H9 (cell line): ENCODE data around the gene ANKH. TPM values are rescaled to one million over a fixed set of nuclear protein-coding genes. Genes with fewer than 3 reads are reported as not detected.

Experiments used
- DNase-seq: peaks from one replicate; pipeline ENCODE4 v3.0.0-alpha.2; 2017
- H2AFZ ChIP-seq: one replicate; pipeline ENCODE4 v1.6.1; 2013; ENCODE audit warnings: mild to moderate bottlenecking, low read length, control low read depth, moderate library complexity
- H2AK5ac ChIP-seq: 2 replicates; pipeline ENCODE4 v1.6.1; 2013; ENCODE audit warnings: low read length, control low read depth, mixed read lengths; ENCODE audit not compliant: insufficient read length
- H2BK120ac ChIP-seq: one replicate; pipeline ENCODE4 v1.6.1; 2013; ENCODE audit warnings: low read depth, mild to moderate bottlenecking, low read length, control low read depth, inconsistent platforms; ENCODE audit not compliant: poor library complexity, severe bottlenecking
- H2BK12ac ChIP-seq: 2 replicates; pipeline ENCODE4 v1.6.1; 2013; ENCODE audit warnings: low read length, control low read depth, mixed read lengths, low read depth; ENCODE audit not compliant: insufficient read length
- H2BK15ac ChIP-seq: 2 replicates; pipeline ENCODE4 v1.6.1; 2013; ENCODE audit warnings: low read depth, low read length, control low read depth
- H2BK20ac ChIP-seq: one replicate; pipeline ENCODE4 v1.6.1; 2013; ENCODE audit warnings: low read depth, mild to moderate bottlenecking, low read length, control low read depth, inconsistent platforms; ENCODE audit not compliant: poor library complexity, severe bottlenecking
- H2BK5ac ChIP-seq: 2 replicates; pipeline ENCODE4 v1.6.1; 2013; ENCODE audit warnings: low read length, control low read depth, mixed read lengths; ENCODE audit not compliant: insufficient read length
- H3K14ac ChIP-seq: 2 replicates; pipeline ENCODE4 v1.6.1; 2013; ENCODE audit warnings: low read length, control low read depth; ENCODE audit not compliant: insufficient read depth
- H3K18ac ChIP-seq: 2 replicates; pipeline ENCODE4 v1.6.1; 2013; ENCODE audit warnings: low read depth, mild to moderate bottlenecking, mixed read lengths, low read length, control low read depth; ENCODE audit not compliant: insufficient read length
- H3K23ac ChIP-seq: 2 replicates; pipeline ENCODE4 v1.6.1; 2013; ENCODE audit warnings: low read length, control low read depth, mixed read lengths, low read depth; ENCODE audit not compliant: insufficient read length
- H3K23me2 ChIP-seq: 2 replicates; pipeline ENCODE4 v1.6.1; 2013; ENCODE audit warnings: low read depth, mild to moderate bottlenecking, mixed read lengths, low read length, control low read depth; ENCODE audit not compliant: insufficient read length, poor library complexity, severe bottlenecking
- H3K27ac ChIP-seq: 2 replicates; pipeline ENCODE4 v1.5.1; 2013; ENCODE audit warnings: low read length, control low read depth, mixed read lengths, low read depth; ENCODE audit not compliant: insufficient read length
- H3K27me3 ChIP-seq: 2 replicates; pipeline ENCODE4 v1.6.1; 2013; ENCODE audit warnings: low read length, control low read depth, inconsistent platforms; ENCODE audit not compliant: insufficient read depth
- H3K4ac ChIP-seq: 2 replicates; pipeline ENCODE4 v1.6.1; 2013; ENCODE audit warnings: low read depth, mild to moderate bottlenecking, control low read depth, inconsistent platforms, low read length, moderate library complexity
- H3K4me1 ChIP-seq: 2 replicates; pipeline ENCODE4 v1.6.1; 2013; ENCODE audit warnings: low read length, control low read depth, inconsistent platforms; ENCODE audit not compliant: insufficient read depth
- H3K4me2 ChIP-seq: 2 replicates; pipeline ENCODE4 v1.6.1; 2013; ENCODE audit warnings: low read length, control low read depth, mixed read lengths; ENCODE audit not compliant: insufficient read length, insufficient read depth
- H3K56ac ChIP-seq: 2 replicates; pipeline ENCODE4 v1.6.1; 2013; ENCODE audit warnings: low read depth, mild to moderate bottlenecking, mixed read lengths, low read length, control low read depth; ENCODE audit not compliant: insufficient read length
- H3K79me1 ChIP-seq: 2 replicates; pipeline ENCODE4 v1.6.1; 2013; ENCODE audit warnings: low read depth, mild to moderate bottlenecking, moderate library complexity, low read length, control low read depth, inconsistent platforms; ENCODE audit not compliant: insufficient read depth, poor library complexity, severe bottlenecking
- H3K79me2 ChIP-seq: 2 replicates; pipeline ENCODE4 v1.6.1; 2013; ENCODE audit warnings: low read length, control low read depth, inconsistent platforms; ENCODE audit not compliant: insufficient read depth
- H3K9ac ChIP-seq: 2 replicates; pipeline ENCODE4 v1.6.1; 2013; ENCODE audit warnings: low read length, control low read depth, mixed read lengths; ENCODE audit not compliant: insufficient read length; ENCODE audit errors: extremely low read depth
- H3K9me3 ChIP-seq: one replicate; pipeline ENCODE4 v1.6.1; 2013; ENCODE audit warnings: low read depth, low read length, inconsistent platforms; ENCODE audit not compliant: control insufficient read depth
- H3T11ph ChIP-seq: one replicate; pipeline ENCODE4 v1.6.1; 2013; ENCODE audit warnings: mild to moderate bottlenecking, low read length, control low read depth, inconsistent platforms
- H4K20me1 ChIP-seq: one replicate; pipeline ENCODE4 v1.6.1; 2013; ENCODE audit not compliant: control insufficient read depth, insufficient read length, insufficient read depth
- H4K5ac ChIP-seq: 2 replicates; pipeline ENCODE4 v1.6.1; 2013; ENCODE audit warnings: low read depth, mild to moderate bottlenecking, mixed read lengths, low read length, control low read depth; ENCODE audit not compliant: insufficient read length
- H4K8ac ChIP-seq: replicated peaks from 2 replicates; pipeline ENCODE4 v1.6.1; 2013; ENCODE audit warnings: low read length, control low read depth, mixed read lengths, low read depth; ENCODE audit not compliant: insufficient read length
- H4K91ac ChIP-seq: 2 replicates; pipeline ENCODE4 v1.6.1; 2013; ENCODE audit warnings: low read depth, mild to moderate bottlenecking, moderate library complexity, mixed read lengths, low read length, control low read depth; ENCODE audit not compliant: insufficient read length
- H3K27ac Mint-ChIP-seq, 3 experiments: 2 replicates in 2 of 3; 3 replicates in 1 of 3; pipeline ENCODE4 v1.8.0; 2020 to 2021; ENCODE audit warnings: mixed read lengths in 3 of 3, mild to moderate bottlenecking in 1 of 3, moderate library complexity in 1 of 3
- H3K27me3 Mint-ChIP-seq: 2 replicates; pipeline ENCODE4 v1.8.0; 2021; ENCODE audit warnings: low read depth, mild to moderate bottlenecking, moderate library complexity, mixed read lengths
- H3K36me3 Mint-ChIP-seq, 3 experiments: 2 replicates in 2 of 3; 3 replicates in 1 of 3; pipeline ENCODE4 v1.8.0; 2020 to 2021; ENCODE audit warnings: low read depth in 3 of 3, mixed read lengths in 3 of 3; ENCODE audit not compliant: insufficient read depth in 1 of 3
- H3K4me1 Mint-ChIP-seq, 2 experiments: 2 replicates each; pipeline ENCODE4 v1.8.0; 2020; ENCODE audit warnings: mixed read lengths in 2 of 2
- H3K4me3 Mint-ChIP-seq, 2 experiments: 2 replicates in 1 of 2; 3 replicates in 1 of 2; pipeline ENCODE4 v1.8.0; 2020 to 2021; ENCODE audit warnings: mild to moderate bottlenecking in 2 of 2, mixed read lengths in 2 of 2, moderate library complexity in 1 of 2
- H3K9me3 Mint-ChIP-seq, 2 experiments: 2 replicates in 1 of 2; 3 replicates in 1 of 2; pipeline ENCODE4 v1.8.0; 2020; ENCODE audit warnings: mild to moderate bottlenecking in 2 of 2, mixed read lengths in 2 of 2, moderate library complexity in 1 of 2
- WGBS: extraction: QIAGEN DNeasy Blood & Tissue Kit; methylation state at CpG from one replicate; pipeline ENCODE4 v1.1.7; 2013; ENCODE audit warnings: missing lambda C conversion rate, low lambda C conversion rate, mixed read lengths; ENCODE audit not compliant: insufficient read length; ENCODE audit errors: extremely low coverage; 5-methylcytosine and 5-hydroxymethylcytosine counted together
- total RNA-seq: library from RNA; stranded (reverse); gene quantifications from 2 replicates; pipeline ENCODE4 v1.2.1, GENCODE V29; 2021
- TF ChIP-seq, protein P1 (sequence below): fragments of 200-600 bp; sonication (generic); conservative IDR thresholded peaks from 3 replicates; pipeline ENCODE4 v1.8.0; 2021; ENCODE audit warnings: antibody characterized with exemption, mild to moderate bottlenecking

Gene ANKH
- total RNA-seq, 1 experiment from 2014 or later = 9.6 TPM

DNA sequence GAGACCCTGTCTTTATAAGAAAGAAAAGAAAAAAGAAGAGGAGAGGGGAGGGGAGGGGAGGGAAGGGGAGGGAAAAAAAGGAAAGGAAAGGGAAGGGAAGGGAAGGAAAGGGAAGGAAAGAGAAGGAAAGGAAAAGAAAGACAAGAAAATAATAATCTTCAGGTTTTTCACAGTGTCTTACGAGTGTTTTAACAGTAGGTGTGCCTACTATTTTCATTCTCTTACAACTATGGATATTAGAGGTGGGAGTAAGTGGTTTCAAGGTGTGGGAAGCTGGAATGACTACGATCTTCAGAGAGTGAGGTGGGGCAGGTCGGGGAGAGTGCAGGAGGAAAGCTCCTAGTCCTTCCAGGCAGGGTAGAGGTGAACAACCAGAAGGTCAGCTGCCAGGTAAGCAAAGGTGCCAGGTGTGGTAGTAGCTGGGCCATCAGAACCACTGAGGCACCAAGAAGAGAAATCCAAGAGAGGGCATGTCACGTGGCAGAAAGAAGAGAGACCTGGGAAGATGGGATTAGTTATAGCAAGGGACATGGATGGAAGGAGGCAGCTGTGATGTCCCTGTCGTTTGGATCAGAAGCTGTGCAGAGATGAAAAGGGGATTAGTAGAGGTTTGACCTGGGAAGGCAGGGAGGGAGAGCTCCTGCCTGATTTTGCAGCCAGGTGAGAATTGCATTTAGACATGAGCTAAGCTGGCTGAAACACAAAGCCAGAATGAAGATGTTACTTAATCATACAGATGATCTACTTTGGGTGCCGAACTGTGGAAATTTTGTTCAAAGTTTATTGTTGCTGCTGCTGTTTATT, 111.6 kb downstream of the ANKH start:
- no peak overlapping the region; a peak in 2 of 7 replicates for H3K27ac Mint-ChIP-seq
- no peaks in the 10 kb centered on the region for H3K9me3 Mint-ChIP-seq

More for the DNA sequence above, 111.6 kb downstream of the ANKH start:
- Mint-ChIP-seq H3K27me3 (no peaks in the 10 kb centered on the region), H3K4me1 (no peaks in the 10 kb centered on the region; a peak in 1 of 4 replicates), H3K4me3 (no peak overlapping the region), H3K36me3 (no peaks in the 10 kb centered on the region)
- no peaks in the 10 kb centered on the region for H4K20me1 ChIP-seq
- TF ChIP-seq, protein P1, sequence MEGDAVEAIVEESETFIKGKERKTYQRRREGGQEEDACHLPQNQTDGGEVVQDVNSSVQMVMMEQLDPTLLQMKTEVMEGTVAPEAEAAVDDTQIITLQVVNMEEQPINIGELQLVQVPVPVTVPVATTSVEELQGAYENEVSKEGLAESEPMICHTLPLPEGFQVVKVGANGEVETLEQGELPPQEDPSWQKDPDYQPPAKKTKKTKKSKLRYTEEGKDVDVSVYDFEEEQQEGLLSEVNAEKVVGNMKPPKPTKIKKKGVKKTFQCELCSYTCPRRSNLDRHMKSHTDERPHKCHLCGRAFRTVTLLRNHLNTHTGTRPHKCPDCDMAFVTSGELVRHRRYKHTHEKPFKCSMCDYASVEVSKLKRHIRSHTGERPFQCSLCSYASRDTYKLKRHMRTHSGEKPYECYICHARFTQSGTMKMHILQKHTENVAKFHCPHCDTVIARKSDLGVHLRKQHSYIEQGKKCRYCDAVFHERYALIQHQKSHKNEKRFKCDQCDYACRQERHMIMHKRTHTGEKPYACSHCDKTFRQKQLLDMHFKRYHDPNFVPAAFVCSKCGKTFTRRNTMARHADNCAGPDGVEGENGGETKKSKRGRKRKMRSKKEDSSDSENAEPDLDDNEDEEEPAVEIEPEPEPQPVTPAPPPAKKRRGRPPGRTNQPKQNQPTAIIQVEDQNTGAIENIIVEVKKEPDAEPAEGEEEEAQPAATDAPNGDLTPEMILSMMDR = no peak
- H3K56ac ChIP-seq = no peak overlapping the region
- H3K18ac ChIP-seq = no peak overlapping the region
- H3K23me2 ChIP-seq = no peaks in the 10 kb centered on the region
- WGBS = no CpG with 5 or more reads among the region's 6 CpGs
- H4K5ac ChIP-seq = no peak overlapping the region
- no peak overlapping the region for H3K23ac ChIP-seq
- H2BK20ac ChIP-seq = no peak overlapping the region
- DNase-seq = no peak
- no peak overlapping the region for H2BK12ac ChIP-seq
- no peaks in the 10 kb centered on the region for H3K79me2 ChIP-seq
- no peak overlapping the region for H3T11ph ChIP-seq
- H3K27me3 ChIP-seq = no peaks in the 10 kb centered on the region
- H2AK5ac ChIP-seq = no peak overlapping the region
- H2AFZ ChIP-seq = no peak overlapping the region
- H3K9ac ChIP-seq = no peak overlapping the region
- no peak overlapping the region for H2BK5ac ChIP-seq
- no peaks in the 10 kb centered on the region for H3K79me1 ChIP-seq
- no peak overlapping the region for H3K4ac ChIP-seq
- H3K4me1 ChIP-seq = no peaks in the 10 kb centered on the region
- H3K27ac ChIP-seq = no peak overlapping the region
- H3K4me2 ChIP-seq = no peak overlapping the region
- no peaks in the 10 kb centered on the region for H3K9me3 ChIP-seq
- H4K8ac ChIP-seq = no peak overlapping the region
- no peak overlapping the region for H3K14ac ChIP-seq
- no peak overlapping the region for H4K91ac ChIP-seq
- no peak overlapping the region for H2BK15ac ChIP-seq
- H2BK120ac ChIP-seq = no peak overlapping the region
